DLD1 (cell line): ENCODE data around the gene FBXO11.

ENCODE experiments used
- in situ Hi-C: cut with HindIII; loops from 2 replicates; pipeline ENCODE4 v1.10.0; 2017; ENCODE audit warnings: low sequenced_read_pairs

The FBXO11 gene

GRCh38 chr2:47741637-47742036 is 164.7 kb downstream of the FBXO11 start:
- in situ Hi-C loops, result loop anchor here (10.0 kb wide), 1 partner anchor 407 kb away; no protein-coding TSS in a partner anchor

- in situ Hi-C loops, result loop anchor here (10.0 kb wide), 1 partner anchor 406 kb away; no protein-coding TSS in a partner anchor
Observed at GRCh38 chr2:47741101-47741500, 165.2 kb downstream of the FBXO11 start.
